Neural progenitor cell (in vitro differentiated cells): ENCODE data around the gene PAGE2.

Source experiments
- EZH2 ChIP-seq: fragments of 200-600 bp; sonication (generic); IDR thresholded peaks from 2 replicates; pipeline ENCODE4 v1.6.1; 2017; ENCODE audit warnings: antibody characterized with exemption, mild to moderate bottlenecking, moderate library complexity
- TF ChIP-seq, protein P1 (sequence below): fragments of 200-600 bp; sonication (generic); IDR thresholded peaks from 2 replicates; pipeline ENCODE4 v1.5.1; 2017; ENCODE audit warnings: antibody characterized with exemption, mild to moderate bottlenecking

DNA sequence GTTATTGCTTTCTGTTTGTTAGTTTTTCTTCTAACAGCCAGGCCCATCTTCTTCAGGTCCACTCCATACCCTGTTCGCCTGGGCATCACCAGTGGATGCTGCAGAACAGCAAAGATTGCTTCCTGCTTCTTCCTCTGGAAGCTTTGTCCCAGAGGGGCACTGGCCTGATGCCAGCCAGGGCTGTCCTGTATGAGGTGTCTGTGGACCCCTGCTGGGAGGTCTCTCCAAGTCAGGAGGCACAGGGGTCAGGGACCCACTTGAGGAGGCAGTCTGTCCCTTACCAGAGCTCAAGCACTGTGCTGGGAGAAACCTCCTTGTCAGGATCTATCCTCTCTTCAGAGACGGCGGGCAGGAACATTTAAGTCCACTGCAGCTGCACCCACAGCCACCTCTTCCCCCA lies 16.5 kb upstream of the PAGE2 start:
- TF ChIP-seq, protein P1, sequence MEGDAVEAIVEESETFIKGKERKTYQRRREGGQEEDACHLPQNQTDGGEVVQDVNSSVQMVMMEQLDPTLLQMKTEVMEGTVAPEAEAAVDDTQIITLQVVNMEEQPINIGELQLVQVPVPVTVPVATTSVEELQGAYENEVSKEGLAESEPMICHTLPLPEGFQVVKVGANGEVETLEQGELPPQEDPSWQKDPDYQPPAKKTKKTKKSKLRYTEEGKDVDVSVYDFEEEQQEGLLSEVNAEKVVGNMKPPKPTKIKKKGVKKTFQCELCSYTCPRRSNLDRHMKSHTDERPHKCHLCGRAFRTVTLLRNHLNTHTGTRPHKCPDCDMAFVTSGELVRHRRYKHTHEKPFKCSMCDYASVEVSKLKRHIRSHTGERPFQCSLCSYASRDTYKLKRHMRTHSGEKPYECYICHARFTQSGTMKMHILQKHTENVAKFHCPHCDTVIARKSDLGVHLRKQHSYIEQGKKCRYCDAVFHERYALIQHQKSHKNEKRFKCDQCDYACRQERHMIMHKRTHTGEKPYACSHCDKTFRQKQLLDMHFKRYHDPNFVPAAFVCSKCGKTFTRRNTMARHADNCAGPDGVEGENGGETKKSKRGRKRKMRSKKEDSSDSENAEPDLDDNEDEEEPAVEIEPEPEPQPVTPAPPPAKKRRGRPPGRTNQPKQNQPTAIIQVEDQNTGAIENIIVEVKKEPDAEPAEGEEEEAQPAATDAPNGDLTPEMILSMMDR = no peak
- TF ChIP-seq EZH2 = no peak
